GM21515 (cell line): Measurements from ENCODE around the gene TMEM45B.

Source experiments
- ATAC-seq: cut with Tn5 transposase; IDR thresholded peaks from one replicate; pipeline ENCODE4 v1.9.1; 2021; ENCODE audit not compliant: unreplicated experiment

Gene TMEM45B

GRCh38 chr11:129896062-129896461, 80.4 kb downstream of the TMEM45B start:
- ATAC-seq = no peak

- ATAC-seq = no peak
Measured at GRCh38 chr11:129905402-129905801, 89.8 kb downstream of the TMEM45B start.
